ENCODE data around the gene CAD.

DNA sequence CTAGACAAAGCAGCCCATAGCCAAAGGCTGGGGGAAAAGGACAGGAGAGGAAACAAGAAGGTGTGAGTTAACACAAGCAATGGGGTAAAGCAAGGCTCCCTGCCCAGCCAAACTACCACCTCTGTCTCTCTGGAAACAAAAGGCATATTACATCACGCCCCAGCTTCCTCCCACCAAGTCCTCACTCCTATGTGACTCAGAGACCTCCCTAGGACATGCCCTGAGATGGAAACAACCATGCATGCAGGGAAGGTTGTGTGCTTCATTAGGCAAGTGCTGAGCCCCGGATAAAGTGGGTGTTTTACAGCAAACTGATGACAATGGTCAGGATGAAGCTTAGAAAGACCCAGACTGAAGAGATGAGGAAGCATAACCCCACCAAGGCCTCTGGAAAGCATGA is 14.3 kb upstream of the CAD start:
- TF ChIP-seq, protein P1, sequence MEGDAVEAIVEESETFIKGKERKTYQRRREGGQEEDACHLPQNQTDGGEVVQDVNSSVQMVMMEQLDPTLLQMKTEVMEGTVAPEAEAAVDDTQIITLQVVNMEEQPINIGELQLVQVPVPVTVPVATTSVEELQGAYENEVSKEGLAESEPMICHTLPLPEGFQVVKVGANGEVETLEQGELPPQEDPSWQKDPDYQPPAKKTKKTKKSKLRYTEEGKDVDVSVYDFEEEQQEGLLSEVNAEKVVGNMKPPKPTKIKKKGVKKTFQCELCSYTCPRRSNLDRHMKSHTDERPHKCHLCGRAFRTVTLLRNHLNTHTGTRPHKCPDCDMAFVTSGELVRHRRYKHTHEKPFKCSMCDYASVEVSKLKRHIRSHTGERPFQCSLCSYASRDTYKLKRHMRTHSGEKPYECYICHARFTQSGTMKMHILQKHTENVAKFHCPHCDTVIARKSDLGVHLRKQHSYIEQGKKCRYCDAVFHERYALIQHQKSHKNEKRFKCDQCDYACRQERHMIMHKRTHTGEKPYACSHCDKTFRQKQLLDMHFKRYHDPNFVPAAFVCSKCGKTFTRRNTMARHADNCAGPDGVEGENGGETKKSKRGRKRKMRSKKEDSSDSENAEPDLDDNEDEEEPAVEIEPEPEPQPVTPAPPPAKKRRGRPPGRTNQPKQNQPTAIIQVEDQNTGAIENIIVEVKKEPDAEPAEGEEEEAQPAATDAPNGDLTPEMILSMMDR (IDR thresholded peaks at IDR 0.05), result no peak
- TF ChIP-seq POLR2A (IDR thresholded peaks at IDR 0.05), result no peak
- no peak for TF ChIP-seq POLR2AphosphoS5 (IDR thresholded peaks at IDR 0.05; ENCODE audit: insufficient read depth in 1 of 2, low read depth in 1 of 2)
